EL (cell line): ENCODE data around the gene USF1.
A peak's percentile ranks its signal among the peaks of the same experiment; 100 is the strongest.
"Not testable (repeated sequence)": the region's sequence is repeated elsewhere in the genome, so short reads cannot be mapped to it uniquely, and the experiment has no call there.

ENCODE experiments used
- DNase-seq: peaks from one replicate; pipeline ENCODE4 v3.0.0-alpha.2; 2016

Gene USF1

GRCh38 chr1:161077426-161077825 lies 31.6 kb upstream of the USF1 start:
- DNase-seq: no peak

GRCh38 chr1:161076410-161076809 lies 30.6 kb upstream of the USF1 start:
- DNase-seq: no peak

GRCh38 chr1:161074676-161075368 lies 29.0 kb upstream of the USF1 start:
- no peak for DNase-seq

GRCh38 chr1:161073474-161074121 lies 27.8 kb upstream of the USF1 start:
- no peak for DNase-seq

- no peak for DNase-seq
Observed at GRCh38 chr1:161072751-161073449, 27.1 kb upstream of the USF1 start.

GRCh38 chr1:161071886-161072371 lies 26.2 kb upstream of the USF1 start:
- peak; percentile 36 for DNase-seq

GRCh38 chr1:161070761-161071160 lies 25.0 kb upstream of the USF1 start:
- DNase-seq: no peak

- DNase-seq: no peak
Observed at GRCh38 chr1:161069731-161070270, 24.0 kb upstream of the USF1 start, which contains the start of gene ARHGAP30. TSS of gene ARHGAP30 (minus strand) at chr1:161069891. CDS start at chr1:161069624, 267 bp downstream.

- no peak for DNase-seq
Observed at GRCh38 chr1:161069241-161069640, 23.5 kb upstream of the USF1 start.

GRCh38 chr1:161068306-161069234 lies 22.8 kb upstream of the USF1 start:
- DNase-seq: peak; percentile 20

GRCh38 chr1:161066694-161067093 lies 20.9 kb upstream of the USF1 start:
- DNase-seq: no peak

GRCh38 chr1:161065681-161066080 lies 19.9 kb upstream of the USF1 start:
- DNase-seq: not testable (repeated sequence)

- not testable (repeated sequence) for DNase-seq
Observed at GRCh38 chr1:161063936-161064335, 18.2 kb upstream of the USF1 start.

GRCh38 chr1:161061419-161061818 lies 15.6 kb upstream of the USF1 start:
- no peak for DNase-seq

GRCh38 chr1:161059293-161059692 lies 13.5 kb upstream of the USF1 start:
- no peak for DNase-seq

- no peak for DNase-seq
Observed at GRCh38 chr1:161054805-161055204, 9.0 kb upstream of the USF1 start.

GRCh38 chr1:161054232-161054631 lies 8.5 kb upstream of the USF1 start:
- DNase-seq: no peak

GRCh38 chr1:161052899-161053298 lies 7.1 kb upstream of the USF1 start:
- peak; percentile 49 for DNase-seq

GRCh38 chr1:161051219-161051618 lies 5.4 kb upstream of the USF1 start:
- DNase-seq: no peak

GRCh38 chr1:161048949-161049722 lies 3.4 kb upstream of the USF1 start:
- no peak for DNase-seq
